H1 (cell line): ENCODE data around the gene IL36B. TPM values are rescaled to one million over a fixed set of nuclear protein-coding genes. Genes with fewer than 3 reads are reported as not detected.

ENCODE experiments used
- CTCF ChIA-PET: fragments of 300-600 bp; sonication (Branson Sonifier 250); formaldehyde crosslinking; loops from one replicate; lab custom pipeline; 2021; ENCODE audit not compliant: partially characterized antibody; lab: Charles Lee
- POLR2A ChIA-PET: fragments of 300-600 bp; sonication (Branson Sonifier 250); formaldehyde crosslinking; loops from one replicate; lab custom pipeline; 2021; ENCODE audit warnings: inconsistent platforms; ENCODE audit not compliant: partially characterized antibody; lab: Charles Lee
- DNase-seq, 2 experiments: peaks; one replicate each; pipeline versions ENCODE4 v3.0.0 to v3.0.0-alpha.2; 2010 to 2022; ENCODE audit warnings: low spot score in 2 of 2, low read depth in 1 of 2, mixed read lengths in 1 of 2
- FAIRE-seq: peaks from 2 replicates; lab custom pipeline; 2011; peaks lifted over from hg19 to GRCh38; lab: Jason Lieb, UNC
- H2AFZ ChIP-seq: 2 replicates; pipeline ENCODE4 v1.8.1; 2012; ENCODE audit warnings: low read length, inconsistent platforms
- H2AK5ac ChIP-seq: 2 replicates; pipeline ENCODE4 v1.6.1; 2013; ENCODE audit warnings: low read depth, low read length
- H2BK120ac ChIP-seq: replicated peaks from 2 replicates; pipeline ENCODE3; 2013; ENCODE audit warnings: low read depth, low read length, inconsistent platforms
- H2BK12ac ChIP-seq: 2 replicates; pipeline ENCODE4 v1.6.1; 2013; ENCODE audit warnings: low read depth, low read length
- H2BK15ac ChIP-seq: 2 replicates; pipeline ENCODE4 v1.6.1; 2013; ENCODE audit warnings: low read length
- H2BK20ac ChIP-seq: 2 replicates; pipeline ENCODE4 v1.6.1; 2013; ENCODE audit warnings: low read length
- H2BK5ac ChIP-seq: 2 replicates; pipeline ENCODE4 v1.6.1; 2013; ENCODE audit warnings: low read depth, low read length
- H3K14ac ChIP-seq: 2 replicates; pipeline ENCODE4 v1.6.1; 2013; ENCODE audit warnings: inconsistent platforms; ENCODE audit not compliant: insufficient read length
- H3K18ac ChIP-seq: 2 replicates; pipeline ENCODE4 v1.6.1; 2013; ENCODE audit warnings: low read length; ENCODE audit errors: extremely low read depth
- H3K23ac ChIP-seq: 2 replicates; pipeline ENCODE4 v1.6.1; 2013; ENCODE audit warnings: inconsistent platforms; ENCODE audit not compliant: insufficient read length
- H3K23me2 ChIP-seq: 2 replicates; pipeline ENCODE4 v1.6.1; 2013; ENCODE audit warnings: low read depth, low read length
- H3K27ac ChIP-seq: 2 replicates; pipeline ENCODE4 v1.6.1; 2011; ENCODE audit warnings: low read depth, low read length, inconsistent platforms
- H3K27me3 ChIP-seq, 4 experiments: replicated peaks in 1 of 4; 1 replicate in 1 of 4; 2 replicates in 3 of 4; pipeline versions ENCODE4 v1.6.1 to v1.8.1; 2011 to 2013; ENCODE audit warnings: low read length in 3 of 4, mild to moderate bottlenecking in 3 of 4, inconsistent platforms in 2 of 4, mixed read lengths in 2 of 4, moderate library complexity in 1 of 4; ENCODE audit not compliant: control insufficient read depth in 3 of 4, insufficient read depth in 3 of 4; ENCODE audit errors: extremely low read depth in 1 of 4
- H3K36me3 ChIP-seq, 4 experiments: 2 replicates each; pipeline versions ENCODE4 v1.6.1 to v1.8.1; 2011 to 2013; ENCODE audit warnings: mild to moderate bottlenecking in 4 of 4, low read length in 3 of 4, moderate library complexity in 2 of 4, control low read depth in 1 of 4, inconsistent platforms in 1 of 4; ENCODE audit not compliant: insufficient read depth in 4 of 4, control insufficient read depth in 2 of 4
- H3K4ac ChIP-seq: replicated peaks from 2 replicates; pipeline ENCODE3; 2013; ENCODE audit warnings: low read length, low read depth, mixed read lengths, inconsistent platforms; ENCODE audit not compliant: insufficient read length
- H3K4me1 ChIP-seq, 4 experiments: replicated peaks in 1 of 4; 1 replicate in 1 of 4; 2 replicates in 3 of 4; pipeline versions ENCODE4 v1.6.1 to v1.8.1; 2011 to 2013; ENCODE audit warnings: low read length in 3 of 4, inconsistent platforms in 2 of 4, mixed read lengths in 1 of 4; ENCODE audit not compliant: insufficient read depth in 4 of 4, control insufficient read depth in 3 of 4
- H3K4me2 ChIP-seq, 2 experiments: 2 replicates each; pipeline versions ENCODE4 v1.6.1 to v1.8.1; 2011 to 2013; ENCODE audit warnings: low read depth in 2 of 2, low read length in 2 of 2, control low read depth in 1 of 2, inconsistent platforms in 1 of 2, mild to moderate bottlenecking in 1 of 2; ENCODE audit not compliant: insufficient read depth in 1 of 2
- H3K4me3 ChIP-seq, 4 experiments: fragments of 200-600, 300-600 bp in 1 of 4; sonication (generic), shearing (Covaris generic), sonication (Bioruptor Twin) in 1 of 4; 2 replicates each; pipeline versions ENCODE4 v1.5.1 to v1.8.1; 2011 to 2016; ENCODE audit warnings: low read length in 4 of 4, low read depth in 3 of 4, control low read depth in 2 of 4, inconsistent platforms in 2 of 4, mild to moderate bottlenecking in 2 of 4, mixed read lengths in 1 of 4, moderate library complexity in 1 of 4; ENCODE audit not compliant: insufficient read depth in 2 of 4; ENCODE audit errors: extremely low read depth in 1 of 4
- H3K56ac ChIP-seq: replicated peaks from 2 replicates; pipeline ENCODE3; 2013; ENCODE audit warnings: low read depth, mild to moderate bottlenecking, mixed read lengths, low read length, inconsistent platforms; ENCODE audit not compliant: insufficient read length
- H3K79me1 ChIP-seq: 2 replicates; pipeline ENCODE4 v1.6.1; 2013; ENCODE audit warnings: low read depth, low read length, control low read depth
- H3K79me2 ChIP-seq, 2 experiments: 2 replicates each; pipeline versions ENCODE4 v1.6.1 to v1.8.1; 2012 to 2013; ENCODE audit warnings: low read length in 2 of 2, mild to moderate bottlenecking in 2 of 2, inconsistent platforms in 1 of 2; ENCODE audit not compliant: insufficient read depth in 2 of 2, control insufficient read depth in 1 of 2
- H3K9ac ChIP-seq, 4 experiments: replicated peaks in 1 of 4; 1 replicate in 1 of 4; 2 replicates in 3 of 4; pipeline versions ENCODE4 v1.6.1 to v1.8.1; 2011 to 2013; ENCODE audit warnings: low read depth in 3 of 4, low read length in 3 of 4, control low read depth in 2 of 4, mild to moderate bottlenecking in 2 of 4, moderate library complexity in 2 of 4, inconsistent platforms in 1 of 4; ENCODE audit errors: extremely low read depth in 1 of 4
- H3K9me3 ChIP-seq, 2 experiments: 2 replicates each; pipeline versions ENCODE4 v1.6.1 to v1.8.1; 2012 to 2013; ENCODE audit warnings: mild to moderate bottlenecking in 2 of 2, moderate library complexity in 2 of 2, control low read depth in 1 of 2, inconsistent platforms in 1 of 2, low read depth in 1 of 2, low read length in 1 of 2, mixed read lengths in 1 of 2; ENCODE audit not compliant: insufficient read depth in 2 of 2
- H4K20me1 ChIP-seq, 2 experiments: replicated peaks in 1 of 2; 2 replicates each; pipeline versions ENCODE3 to v1.8.1; 2011 to 2013; ENCODE audit warnings: inconsistent platforms in 2 of 2, low read length in 2 of 2, mild to moderate bottlenecking in 1 of 2; ENCODE audit not compliant: insufficient read depth in 2 of 2, control insufficient read depth in 1 of 2
- H4K5ac ChIP-seq: 2 replicates; pipeline ENCODE4 v1.6.1; 2013; ENCODE audit warnings: low read length, low read depth, mixed read lengths, inconsistent platforms; ENCODE audit not compliant: insufficient read length
- H4K8ac ChIP-seq: 2 replicates; pipeline ENCODE4 v1.8.0; 2013; ENCODE audit warnings: mild to moderate bottlenecking, moderate library complexity, low read length, inconsistent platforms; ENCODE audit not compliant: insufficient read depth; ENCODE audit errors: extremely low read depth
- H4K91ac ChIP-seq: replicated peaks from 2 replicates; pipeline ENCODE3; 2013; ENCODE audit warnings: low read length, mixed read lengths, inconsistent platforms; ENCODE audit not compliant: insufficient read length
- BRCA1 ChIP-seq: IDR thresholded peaks from 2 replicates; pipeline ENCODE4 v1.6.1; 2012; ENCODE audit warnings: low read depth, low read length, improper control_type of control experiment
- NRF1 ChIP-seq: IDR thresholded peaks from 2 replicates; pipeline ENCODE4 v1.6.1; 2011; ENCODE audit warnings: mild to moderate bottlenecking, low read depth, low read length, improper control_type of control experiment
- RNF2 ChIP-seq: fragments of 200-900, 300-1000 bp; sonication (generic); IDR thresholded peaks from 2 replicates; pipeline ENCODE4 v1.7.1; 2016; ENCODE audit warnings: borderline replicate concordance, low read depth, mild to moderate bottlenecking, antibody characterized with exemption, low read length; ENCODE audit not compliant: poor library complexity, severe bottlenecking; ENCODE audit errors: missing control alignments
- WGBS, 2 experiments: shearing (Covaris generic) in 1 of 2; methylation state at CpG; one replicate each; pipeline versions ENCODE4 v1.1.6 to v1.1.7; 2013 to 2015; ENCODE audit warnings: low lambda C conversion rate in 2 of 2, mixed read lengths in 2 of 2, inconsistent platforms in 1 of 2, low coverage in 1 of 2, missing lambda C conversion rate in 1 of 2; ENCODE audit not compliant: insufficient replicate concordance in 2 of 2, insufficient coverage in 1 of 2, insufficient read length in 1 of 2; ENCODE audit errors: extremely low coverage in 1 of 2, missing lambda C conversion rate in 1 of 2; 5-methylcytosine and 5-hydroxymethylcytosine counted together
- polyA plus RNA-seq, 7 experiments: library from polyadenylated mRNA; depleted of rRNA in 3 of 7; stranded (reverse) in 5 of 7; unstranded in 2 of 7; fragments of >200 nt in 5 of 7; fragments of 200-250 nt in 2 of 7; gene quantifications; 1 replicate in 5 of 7; 2 replicates in 1 of 7; 4 replicates in 1 of 7; pipeline versions ENCODE4 v1.2.1 to v1.2.3, GENCODE V29; 2011 to 2013; ENCODE audit warnings: missing spikeins in 2 of 7, mixed read lengths in 2 of 7
- total RNA-seq: library from RNA; stranded (reverse); fragmentation: NEBNext Ultra II Directional; extraction: Animal tissue kit (Norgen Biotek cat#: 25700); gene quantifications from 2 replicates; pipeline ENCODE4 v1.2.1, GENCODE V29; 2021
- TF ChIP-seq, protein P1 (sequence below): IDR thresholded peaks from 2 replicates; pipeline ENCODE4 v1.6.1; 2012; ENCODE audit warnings: inconsistent platforms
- TF ChIP-seq, protein P2 (sequence below), 3 experiments: IDR thresholded peaks; 1 replicate in 2 of 3; 2 replicates in 1 of 3; pipeline versions ENCODE4 v1.5.1 to v1.6.1; 2011; ENCODE audit warnings: low read length in 3 of 3, mild to moderate bottlenecking in 3 of 3, inconsistent platforms in 2 of 3, low read depth in 1 of 3, moderate library complexity in 1 of 3; ENCODE audit not compliant: insufficient read depth in 1 of 3; ENCODE audit errors: control extremely low read depth in 1 of 3

IL36B gene
- total and polyA plus RNA-seq, 2 of the 8 experiments (the other 6 are each of a cell fraction or from before 2014, with no cell fraction given): not detected

DNA sequence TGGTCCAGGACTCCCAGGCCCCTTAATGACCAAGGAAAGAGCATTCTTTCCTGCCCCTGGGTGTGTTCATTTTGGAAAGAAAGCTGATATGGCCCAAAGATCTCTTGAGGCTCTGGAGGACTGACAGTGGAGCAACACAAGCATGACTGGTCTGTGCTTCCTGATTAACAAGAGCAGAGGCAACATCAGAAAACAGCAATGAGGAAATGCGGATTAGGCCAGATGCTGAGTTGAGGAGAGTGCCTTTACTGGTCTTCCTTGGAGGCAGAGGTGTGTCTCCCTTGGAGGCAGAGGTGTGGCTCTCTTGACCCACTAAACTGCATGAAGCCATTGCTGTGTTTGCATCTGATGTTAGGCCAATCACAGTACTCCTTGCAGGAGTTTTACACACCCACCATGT, 19.9 kb downstream of the IL36B start:
- TF ChIP-seq BRCA1: no peak
- TF ChIP-seq NRF1: no peak
- TF ChIP-seq, protein P1, sequence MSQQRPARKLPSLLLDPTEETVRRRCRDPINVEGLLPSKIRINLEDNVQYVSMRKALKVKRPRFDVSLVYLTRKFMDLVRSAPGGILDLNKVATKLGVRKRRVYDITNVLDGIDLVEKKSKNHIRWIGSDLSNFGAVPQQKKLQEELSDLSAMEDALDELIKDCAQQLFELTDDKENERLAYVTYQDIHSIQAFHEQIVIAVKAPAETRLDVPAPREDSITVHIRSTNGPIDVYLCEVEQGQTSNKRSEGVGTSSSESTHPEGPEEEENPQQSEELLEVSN: no peak
- TF ChIP-seq, protein P2, sequence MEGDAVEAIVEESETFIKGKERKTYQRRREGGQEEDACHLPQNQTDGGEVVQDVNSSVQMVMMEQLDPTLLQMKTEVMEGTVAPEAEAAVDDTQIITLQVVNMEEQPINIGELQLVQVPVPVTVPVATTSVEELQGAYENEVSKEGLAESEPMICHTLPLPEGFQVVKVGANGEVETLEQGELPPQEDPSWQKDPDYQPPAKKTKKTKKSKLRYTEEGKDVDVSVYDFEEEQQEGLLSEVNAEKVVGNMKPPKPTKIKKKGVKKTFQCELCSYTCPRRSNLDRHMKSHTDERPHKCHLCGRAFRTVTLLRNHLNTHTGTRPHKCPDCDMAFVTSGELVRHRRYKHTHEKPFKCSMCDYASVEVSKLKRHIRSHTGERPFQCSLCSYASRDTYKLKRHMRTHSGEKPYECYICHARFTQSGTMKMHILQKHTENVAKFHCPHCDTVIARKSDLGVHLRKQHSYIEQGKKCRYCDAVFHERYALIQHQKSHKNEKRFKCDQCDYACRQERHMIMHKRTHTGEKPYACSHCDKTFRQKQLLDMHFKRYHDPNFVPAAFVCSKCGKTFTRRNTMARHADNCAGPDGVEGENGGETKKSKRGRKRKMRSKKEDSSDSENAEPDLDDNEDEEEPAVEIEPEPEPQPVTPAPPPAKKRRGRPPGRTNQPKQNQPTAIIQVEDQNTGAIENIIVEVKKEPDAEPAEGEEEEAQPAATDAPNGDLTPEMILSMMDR (IDR thresholded peaks at IDR 0.05; ENCODE audit: control extremely low read depth in 1 of 3, insufficient read depth in 1 of 3, low read depth in 1 of 3, low read length in 3 of 3): no peak
- TF ChIP-seq RNF2: no peak
- H2BK15ac ChIP-seq: no peak overlapping the region
- DNase-seq (no peak), FAIRE-seq (no peak)
- H2BK20ac ChIP-seq: no peak overlapping the region
- H3K9me3 ChIP-seq: no peaks in the 10 kb centered on the region
- no peak overlapping the region for H2BK12ac ChIP-seq
- no peaks in the 10 kb centered on the region for H3K79me2 ChIP-seq
- H3K4me2 ChIP-seq: no peak overlapping the region
- no peak overlapping the region for H2AK5ac ChIP-seq
- H3K27ac ChIP-seq: no peak overlapping the region
- no peak overlapping the region for H3K18ac ChIP-seq
- H4K5ac ChIP-seq: no peak overlapping the region
- H4K20me1 ChIP-seq: no peaks in the 10 kb centered on the region
- no peaks in the 10 kb centered on the region for H3K23me2 ChIP-seq
- H3K79me1 ChIP-seq: no peaks in the 10 kb centered on the region
- H3K4me1 ChIP-seq: peaks cover 0 to 6% (median under 1%) of the 10 kb centered on the region in 4 experiments; a peak in 3 of 7 replicates
- H3K27me3 ChIP-seq: no peaks in the 10 kb centered on the region
- no peak overlapping the region for H4K91ac ChIP-seq
- 89% methylated on average over 1 of the region's 1 CpG; no CpG with 5 or more reads in 1 of the 2 experiments for WGBS, 2 experiments
- H3K14ac ChIP-seq: no peak overlapping the region
- no peak overlapping the region for H2BK5ac ChIP-seq
- H3K56ac ChIP-seq: no peak overlapping the region
- H3K23ac ChIP-seq: no peak overlapping the region
- H3K4ac ChIP-seq: no peak overlapping the region
- no peak overlapping the region for H2AFZ ChIP-seq
- ChIA-PET POLR2A (no interaction called here), CTCF (interaction anchor here (2.8 kb wide), 1 partner anchor 47 kb away, joined by 8 read pairs; no protein-coding TSS in a partner anchor)
- no peak overlapping the region for H4K8ac ChIP-seq
- no peaks in the 10 kb centered on the region for H3K36me3 ChIP-seq
- H3K4me3 ChIP-seq: no peak overlapping the region
- no peak overlapping the region for H3K9ac ChIP-seq
- H2BK120ac ChIP-seq: no peak overlapping the region
